Skeletal muscle satellite cell (primary cell): ENCODE results near the gene DGKH.
"Not testable (repeated sequence)": the region's sequence is repeated elsewhere in the genome, so short reads cannot be mapped to it uniquely, and the experiment has no call there.

Experiments used
- H3K27me3 ChIP-seq: 2 replicates; pipeline ENCODE4 v1.7.0; 2013; ENCODE audit warnings: low read length; ENCODE audit not compliant: control insufficient read depth, insufficient read depth
- H3K36me3 ChIP-seq: 2 replicates; pipeline ENCODE4 v1.7.0; 2013; ENCODE audit warnings: mild to moderate bottlenecking, control low read depth, low read length; ENCODE audit not compliant: insufficient read depth
- H3K4me1 ChIP-seq: 2 replicates; pipeline ENCODE4 v1.7.0; 2013; ENCODE audit warnings: low read length; ENCODE audit not compliant: control insufficient read depth, insufficient read depth
- H3K4me2 ChIP-seq: 2 replicates; pipeline ENCODE4 v1.7.0; 2013; ENCODE audit warnings: mild to moderate bottlenecking, low read length
- H3K4me3 ChIP-seq: 2 replicates; pipeline ENCODE4 v1.7.0; 2013; ENCODE audit warnings: low read length
- H3K9ac ChIP-seq: 2 replicates; pipeline ENCODE4 v1.7.0; 2013; ENCODE audit warnings: mild to moderate bottlenecking, low read depth, low read length, moderate library complexity
- H3K9me3 ChIP-seq: replicated peaks from 2 replicates; pipeline ENCODE4 v1.7.0; 2013; ENCODE audit warnings: mild to moderate bottlenecking, control low read depth, low read length

Gene DGKH

GRCh38 chr13:42219051-42219450, 170.6 kb downstream of the DGKH start:
- H3K9me3 ChIP-seq: no peaks in the 10 kb centered on the region
- H3K36me3 ChIP-seq: peaks cover 32% of the 10 kb centered on the region
- no peaks in the 10 kb centered on the region for H3K27me3 ChIP-seq
- H3K4me2 ChIP-seq: no peak overlapping the region
- no peak overlapping the region for H3K4me3 ChIP-seq
- no peak overlapping the region for H3K9ac ChIP-seq
- peaks cover 5% of the 10 kb centered on the region for H3K4me1 ChIP-seq

- H3K9ac ChIP-seq: no peak overlapping the region
- no peaks in the 10 kb centered on the region for H3K4me1 ChIP-seq
- H3K36me3 ChIP-seq: peaks cover 35% of the 10 kb centered on the region
- H3K4me3 ChIP-seq: no peak overlapping the region
- no peaks in the 10 kb centered on the region for H3K27me3 ChIP-seq
- no peak overlapping the region for H3K4me2 ChIP-seq
- H3K9me3 ChIP-seq: no peaks in the 10 kb centered on the region
Measured at GRCh38 chr13:42219876-42220275, 171.4 kb downstream of the DGKH start.

GRCh38 chr13:42221121-42221765, 172.8 kb downstream of the DGKH start:
- H3K4me1 ChIP-seq: no peaks in the 10 kb centered on the region
- H3K27me3 ChIP-seq: no peaks in the 10 kb centered on the region
- H3K9ac ChIP-seq: no peak overlapping the region
- no peaks in the 10 kb centered on the region for H3K9me3 ChIP-seq
- H3K4me3 ChIP-seq: no peak overlapping the region
- H3K36me3 ChIP-seq: peaks cover 32% of the 10 kb centered on the region
- H3K4me2 ChIP-seq: no peak overlapping the region

GRCh38 chr13:42223681-42224080, 175.2 kb downstream of the DGKH start:
- Histone ChIP-seq H3K9ac (no peak overlapping the region), H3K27me3 (no peaks in the 10 kb centered on the region), H3K4me3 (no peak overlapping the region), H3K9me3 (no peaks in the 10 kb centered on the region), H3K36me3 (peaks cover 32% of the 10 kb centered on the region), H3K4me1 (no peaks in the 10 kb centered on the region), H3K4me2 (no peak overlapping the region)

- no peak overlapping the region for H3K9ac ChIP-seq
- no peaks in the 10 kb centered on the region for H3K27me3 ChIP-seq
- no peaks in the 10 kb centered on the region for H3K9me3 ChIP-seq
- H3K4me2 ChIP-seq: no peak overlapping the region
- no peaks in the 10 kb centered on the region for H3K4me1 ChIP-seq
- H3K4me3 ChIP-seq: no peak overlapping the region
- peaks cover 21% of the 10 kb centered on the region for H3K36me3 ChIP-seq
Measured at GRCh38 chr13:42225051-42225450, 176.6 kb downstream of the DGKH start.

GRCh38 chr13:42226759-42227158, 178.3 kb downstream of the DGKH start:
- H3K4me3 ChIP-seq, H3K4me2 ChIP-seq, H3K4me1 ChIP-seq, H3K9ac ChIP-seq, H3K27me3 ChIP-seq, H3K9me3 ChIP-seq: not testable (repeated sequence)
- H3K36me3 ChIP-seq: peaks cover 13% of the 10 kb centered on the region

GRCh38 chr13:42228527-42228926, 180.1 kb downstream of the DGKH start:
- Histone ChIP-seq H3K9me3 (no peaks in the 10 kb centered on the region), H3K4me1 (no peaks in the 10 kb centered on the region), H3K36me3 (peaks cover 13% of the 10 kb centered on the region), H3K27me3 (no peaks in the 10 kb centered on the region), H3K4me2 (no peak overlapping the region), H3K4me3 (no peak overlapping the region), H3K9ac (no peak overlapping the region)

GRCh38 chr13:42229287-42229686, 180.8 kb downstream of the DGKH start:
- Histone ChIP-seq H3K4me3 (no peak overlapping the region), H3K9ac (no peak overlapping the region), H3K4me1 (no peaks in the 10 kb centered on the region), H3K9me3 (no peaks in the 10 kb centered on the region), H3K27me3 (no peaks in the 10 kb centered on the region), H3K4me2 (no peak overlapping the region), H3K36me3 (peaks cover 5% of the 10 kb centered on the region)

- H3K4me1 ChIP-seq: no peaks in the 10 kb centered on the region
- H3K9ac ChIP-seq: no peak overlapping the region
- no peaks in the 10 kb centered on the region for H3K9me3 ChIP-seq
- no peak overlapping the region for H3K4me3 ChIP-seq
- no peaks in the 10 kb centered on the region for H3K36me3 ChIP-seq
- no peaks in the 10 kb centered on the region for H3K27me3 ChIP-seq
- H3K4me2 ChIP-seq: no peak overlapping the region
Measured at GRCh38 chr13:42232671-42233070, 184.2 kb downstream of the DGKH start.

- H3K27me3 ChIP-seq: no peaks in the 10 kb centered on the region
- no peaks in the 10 kb centered on the region for H3K36me3 ChIP-seq
- no peaks in the 10 kb centered on the region for H3K9me3 ChIP-seq
- no peak overlapping the region for H3K4me3 ChIP-seq
- no peak overlapping the region for H3K4me2 ChIP-seq
- H3K4me1 ChIP-seq: no peaks in the 10 kb centered on the region
- no peak overlapping the region for H3K9ac ChIP-seq
Measured at GRCh38 chr13:42233726-42234125, 185.3 kb downstream of the DGKH start.

GRCh38 chr13:42239161-42239560, 190.7 kb downstream of the DGKH start:
- no peak overlapping the region for H3K4me3 ChIP-seq
- no peak overlapping the region for H3K9ac ChIP-seq
- H3K9me3 ChIP-seq: no peaks in the 10 kb centered on the region
- H3K27me3 ChIP-seq: no peaks in the 10 kb centered on the region
- peaks cover 4% of the 10 kb centered on the region for H3K4me1 ChIP-seq
- H3K36me3 ChIP-seq: no peaks in the 10 kb centered on the region
- no peak overlapping the region for H3K4me2 ChIP-seq

- Histone ChIP-seq H3K4me3 (no peak overlapping the region), H3K9ac (no peak overlapping the region), H3K27me3 (no peaks in the 10 kb centered on the region), H3K4me1 (peaks cover 4% of the 10 kb centered on the region), H3K4me2 (no peak overlapping the region), H3K9me3 (no peaks in the 10 kb centered on the region), H3K36me3 (no peaks in the 10 kb centered on the region)
Measured at GRCh38 chr13:42239644-42240043, 191.2 kb downstream of the DGKH start.
